ENCODE measurements around the gene GZMM.

DNA sequence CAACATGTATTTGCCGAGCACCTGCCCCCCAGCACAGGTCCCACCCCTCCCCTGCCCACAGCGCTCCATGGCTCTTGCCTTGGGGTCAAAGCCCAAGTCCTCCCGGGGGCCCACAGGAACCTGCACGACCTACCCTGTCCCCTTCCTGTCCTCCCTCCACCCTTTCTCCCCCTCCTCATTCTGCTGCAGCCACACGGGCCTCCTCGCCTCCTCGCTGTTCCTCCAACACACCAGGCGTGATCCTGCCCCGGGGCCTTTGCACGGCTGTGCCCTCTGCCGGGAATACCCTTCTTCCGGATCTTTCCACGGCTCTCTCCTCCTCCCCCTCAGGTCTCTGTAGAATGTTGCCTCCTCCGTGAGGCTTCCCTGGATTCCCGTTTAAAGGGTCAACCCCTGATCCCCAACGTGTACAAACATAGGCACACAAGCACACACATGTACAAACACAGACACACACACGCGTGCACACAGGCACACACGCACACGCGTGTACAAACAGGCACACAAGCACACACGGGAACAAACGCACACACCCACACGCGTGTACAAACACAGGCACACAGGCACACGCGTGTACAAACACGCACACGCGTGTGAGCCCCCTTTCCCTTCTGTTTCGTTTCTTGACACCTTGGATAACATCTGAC is 44.8 kb upstream of the GZMM start:
- TF ChIP-seq RAD21 (IDR thresholded peaks at IDR 0.05; ENCODE audit: low read depth): no peak
- TF ChIP-seq, protein P1, sequence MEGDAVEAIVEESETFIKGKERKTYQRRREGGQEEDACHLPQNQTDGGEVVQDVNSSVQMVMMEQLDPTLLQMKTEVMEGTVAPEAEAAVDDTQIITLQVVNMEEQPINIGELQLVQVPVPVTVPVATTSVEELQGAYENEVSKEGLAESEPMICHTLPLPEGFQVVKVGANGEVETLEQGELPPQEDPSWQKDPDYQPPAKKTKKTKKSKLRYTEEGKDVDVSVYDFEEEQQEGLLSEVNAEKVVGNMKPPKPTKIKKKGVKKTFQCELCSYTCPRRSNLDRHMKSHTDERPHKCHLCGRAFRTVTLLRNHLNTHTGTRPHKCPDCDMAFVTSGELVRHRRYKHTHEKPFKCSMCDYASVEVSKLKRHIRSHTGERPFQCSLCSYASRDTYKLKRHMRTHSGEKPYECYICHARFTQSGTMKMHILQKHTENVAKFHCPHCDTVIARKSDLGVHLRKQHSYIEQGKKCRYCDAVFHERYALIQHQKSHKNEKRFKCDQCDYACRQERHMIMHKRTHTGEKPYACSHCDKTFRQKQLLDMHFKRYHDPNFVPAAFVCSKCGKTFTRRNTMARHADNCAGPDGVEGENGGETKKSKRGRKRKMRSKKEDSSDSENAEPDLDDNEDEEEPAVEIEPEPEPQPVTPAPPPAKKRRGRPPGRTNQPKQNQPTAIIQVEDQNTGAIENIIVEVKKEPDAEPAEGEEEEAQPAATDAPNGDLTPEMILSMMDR (IDR thresholded peaks at IDR 0.05 in 2 of 3, conservative IDR thresholded peaks at IDR 0.05 in 1 of 3; ENCODE audit: borderline replicate concordance in 1 of 3, insufficient read depth in 1 of 3, low read depth in 2 of 3, low read length in 2 of 3): no peak
- TF ChIP-seq ATF3 (IDR thresholded peaks at IDR 0.05): no peak
- no peak for TF ChIP-seq EGR1 (IDR thresholded peaks at IDR 0.05; ENCODE audit: low read depth)
- TF ChIP-seq SP1 (IDR thresholded peaks at IDR 0.05; ENCODE audit: low read depth): no peak
- TF ChIP-seq, protein P2, sequence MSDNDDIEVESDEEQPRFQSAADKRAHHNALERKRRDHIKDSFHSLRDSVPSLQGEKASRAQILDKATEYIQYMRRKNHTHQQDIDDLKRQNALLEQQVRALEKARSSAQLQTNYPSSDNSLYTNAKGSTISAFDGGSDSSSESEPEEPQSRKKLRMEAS (IDR thresholded peaks at IDR 0.05): no peak
- TF ChIP-seq, protein P3, sequence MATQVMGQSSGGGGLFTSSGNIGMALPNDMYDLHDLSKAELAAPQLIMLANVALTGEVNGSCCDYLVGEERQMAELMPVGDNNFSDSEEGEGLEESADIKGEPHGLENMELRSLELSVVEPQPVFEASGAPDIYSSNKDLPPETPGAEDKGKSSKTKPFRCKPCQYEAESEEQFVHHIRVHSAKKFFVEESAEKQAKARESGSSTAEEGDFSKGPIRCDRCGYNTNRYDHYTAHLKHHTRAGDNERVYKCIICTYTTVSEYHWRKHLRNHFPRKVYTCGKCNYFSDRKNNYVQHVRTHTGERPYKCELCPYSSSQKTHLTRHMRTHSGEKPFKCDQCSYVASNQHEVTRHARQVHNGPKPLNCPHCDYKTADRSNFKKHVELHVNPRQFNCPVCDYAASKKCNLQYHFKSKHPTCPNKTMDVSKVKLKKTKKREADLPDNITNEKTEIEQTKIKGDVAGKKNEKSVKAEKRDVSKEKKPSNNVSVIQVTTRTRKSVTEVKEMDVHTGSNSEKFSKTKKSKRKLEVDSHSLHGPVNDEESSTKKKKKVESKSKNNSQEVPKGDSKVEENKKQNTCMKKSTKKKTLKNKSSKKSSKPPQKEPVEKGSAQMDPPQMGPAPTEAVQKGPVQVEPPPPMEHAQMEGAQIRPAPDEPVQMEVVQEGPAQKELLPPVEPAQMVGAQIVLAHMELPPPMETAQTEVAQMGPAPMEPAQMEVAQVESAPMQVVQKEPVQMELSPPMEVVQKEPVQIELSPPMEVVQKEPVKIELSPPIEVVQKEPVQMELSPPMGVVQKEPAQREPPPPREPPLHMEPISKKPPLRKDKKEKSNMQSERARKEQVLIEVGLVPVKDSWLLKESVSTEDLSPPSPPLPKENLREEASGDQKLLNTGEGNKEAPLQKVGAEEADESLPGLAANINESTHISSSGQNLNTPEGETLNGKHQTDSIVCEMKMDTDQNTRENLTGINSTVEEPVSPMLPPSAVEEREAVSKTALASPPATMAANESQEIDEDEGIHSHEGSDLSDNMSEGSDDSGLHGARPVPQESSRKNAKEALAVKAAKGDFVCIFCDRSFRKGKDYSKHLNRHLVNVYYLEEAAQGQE (IDR thresholded peaks at IDR 0.05; ENCODE audit: low read depth): no peak
- TF ChIP-seq YY1 (IDR thresholded peaks at IDR 0.05; ENCODE audit: extremely low read depth, insufficient replicate concordance, low read depth, low read length): no peak
- TF ChIP-seq POLR2A (IDR thresholded peaks at IDR 0.05; ENCODE audit: borderline replicate concordance, extremely low read depth, insufficient read depth, insufficient read length): no peak
- TF ChIP-seq POLR2AphosphoS5 (IDR thresholded peaks at IDR 0.05; ENCODE audit: low read depth, low read length): no peak
- no peak for TF ChIP-seq EZH2 (IDR thresholded peaks at IDR 0.05)
- TF ChIP-seq SRF (IDR thresholded peaks at IDR 0.05; ENCODE audit: low read depth): no peak

Data from HCT116 (cell line).